Motor neuron (in vitro differentiated cells): ENCODE data around the gene MYO18A. TPM values are rescaled to one million over a fixed set of nuclear protein-coding genes. Genes with fewer than 3 reads are reported as not detected.
"Not testable (repeated sequence)": the region's sequence is repeated elsewhere in the genome, so short reads cannot be mapped to it uniquely, and the experiment has no call there.

Experiments used
- ATAC-seq, 8 experiments: fragments of 200-7000 bp; cut with Tn5 transposase; replicated peaks in 6 of 8; 2 replicates each; pipeline ENCODE4 v1.8.0; 2021; ENCODE audit warnings: mild to moderate bottlenecking in 8 of 8, moderate library complexity in 8 of 8
- H3K27ac ChIP-seq, 2 donors: fragments of 250-450 bp; sonication (Bioruptor Pico); 2 replicates each; pipeline ENCODE4 v1.9.0; 2021; ENCODE audit warnings: antibody characterized with exemption in 2 of 2, mild to moderate bottlenecking in 2 of 2, moderate library complexity in 1 of 2
- H3K4me1 ChIP-seq, 2 donors: fragments of 250-450 bp; sonication (Bioruptor Pico); replicated peaks in 1 of 2; 2 replicates each; pipeline ENCODE4 v1.6.1; 2021; ENCODE audit warnings: antibody characterized with exemption in 2 of 2, mild to moderate bottlenecking in 2 of 2, moderate library complexity in 1 of 2
- H3K4me3 ChIP-seq, 5 donors: fragments of 250-450 bp; sonication (Bioruptor Pico); 2 replicates each; pipeline ENCODE4 v1.9.0; 2021; ENCODE audit warnings: antibody characterized with exemption in 5 of 5, mild to moderate bottlenecking in 5 of 5, moderate library complexity in 4 of 5
- WGBS, 10 experiments: fragments of 450-650 bp; shearing (Covaris generic); methylation state at CpG; one replicate each; pipeline ENCODE4 v1.0.0; 2022; 5-methylcytosine and 5-hydroxymethylcytosine counted together
- in situ Hi-C, 9 experiments: fragments of 400-800 bp; cut with MboI; loops; one replicate each; pipeline ENCODE4 v1.15.0; 2021; ENCODE audit warnings: low sequenced_read_pairs in 9 of 9, low pct_unique_long_range_greater_than_20kb in 2 of 9; ENCODE audit not compliant: unreplicated experiment in 9 of 9
- total RNA-seq, 8 experiments: library from RNA; unstranded; fragments of 300-600 nt; gene quantifications; 2 replicates each; pipeline versions ENCODE4 v1.2.3 to v1.2.4, GENCODE V29; 2022

The MYO18A gene
- total RNA-seq, 8 experiments from 2014 or later = 25.9 to 233 (median 31.1) TPM

GRCh38 chr17:29147228-29147627 lies 33.0 kb downstream of the MYO18A start:
- H3K4me3 ChIP-seq, in situ Hi-C loops, ATAC-seq, H3K27ac ChIP-seq: not testable (repeated sequence)
- peaks cover 18 to 19% of the 10 kb centered on the region in 2 donors for H3K4me1 ChIP-seq
- WGBS, 10 experiments = 83 to 100% (median 100%) methylated on average over 1 to 2 of the region's 2 CpGs; no CpG with 5 or more reads in 5 of the 10 experiments

- Histone ChIP-seq H3K4me1 (peaks cover 26% of the 10 kb centered on the region in 2 donors), H3K27ac (no peak overlapping the region), H3K4me3 (no peak overlapping the region)
- peak in 1 of 8 experiments; percentile 2 for ATAC-seq
- in situ Hi-C loops = no loop called here
- 67 to 100% (median 94%) methylated on average over 1 to 2 of the region's 2 CpGs; no CpG with 5 or more reads in 3 of the 10 experiments for WGBS, 10 experiments
Observed at GRCh38 chr17:29146369-29146972, 33.7 kb downstream of the MYO18A start.

- WGBS, 10 experiments = 0 to 100% (median 51%) methylated on average over 1 to 8 of the region's 12 CpGs; no CpG with 5 or more reads in 1 of the 10 experiments
- H3K4me1 ChIP-seq = peaks cover 36% of the 10 kb centered on the region in 2 donors
- in situ Hi-C loops = no loop called here
- no peak overlapping the region for H3K27ac ChIP-seq
- ATAC-seq = peak in 7 of 8 experiments; percentile 4 to 31 (median 9)
- H3K4me3 ChIP-seq = no peak overlapping the region
Observed at GRCh38 chr17:29145289-29146073, 34.7 kb downstream of the MYO18A start.

- WGBS, 10 experiments = 20 to 40% (median 39%) methylated on average over 1 of the region's 2 CpGs; no CpG with 5 or more reads in 6 of the 10 experiments
- Histone ChIP-seq H3K4me1 (peaks cover 45 to 46% of the 10 kb centered on the region in 2 donors), H3K4me3 (no peak overlapping the region), H3K27ac (no peak overlapping the region)
- peak in 2 of 8 experiments; percentile 8 to 18 for ATAC-seq
- in situ Hi-C loops = no loop called here
Observed at GRCh38 chr17:29143894-29144293, 36.3 kb downstream of the MYO18A start.

- 67 to 100% (median 100%) methylated on average over 1 to 3 of the region's 4 CpGs; no CpG with 5 or more reads in 7 of the 10 experiments for WGBS, 10 experiments
- ATAC-seq = peak in 3 of 8 experiments; percentile 1 to 2 (median 1)
- Histone ChIP-seq H3K4me1 (peaks cover 52 to 60% of the 10 kb centered on the region in 2 donors), H3K4me3 (no peak overlapping the region), H3K27ac (peak overlapping the region; percentile 79 to 90)
- in situ Hi-C loops = no loop called here
Observed at GRCh38 chr17:29141514-29141876, 38.7 kb downstream of the MYO18A start.

- in situ Hi-C loops = no loop called here
- Histone ChIP-seq H3K4me3 (peak overlapping the region in 2 of 5 donors; percentile 22 to 25), H3K4me1 (peaks cover 50 to 60% of the 10 kb centered on the region in 2 donors), H3K27ac (peak overlapping the region; percentile 79 to 90)
- 36 to 100% (median 53%) methylated on average over 1 to 12 of the region's 15 CpGs; no CpG with 5 or more reads in 2 of the 10 experiments for WGBS, 10 experiments
- peak; percentile 4 to 82 (median 74) for ATAC-seq
Observed at GRCh38 chr17:29140631-29141513, 39.3 kb downstream of the MYO18A start.

- in situ Hi-C loops = no loop called here
- Histone ChIP-seq H3K27ac (peak overlapping the region; percentile 79 to 90), H3K4me3 (peak overlapping the region in 3 of 5 donors; percentile 10 to 25 (median 22)), H3K4me1 (peaks cover 46 to 56% of the 10 kb centered on the region in 2 donors)
- WGBS, 10 experiments = 0 to 60% (median 0%) methylated on average over 1 to 2 of the region's 14 CpGs; no CpG with 5 or more reads in 7 of the 10 experiments
- ATAC-seq = peak; percentile 72 to 82 (median 76)
Observed at GRCh38 chr17:29140051-29140621, 40.1 kb downstream of the MYO18A start.

GRCh38 chr17:29138971-29139691 lies 41.1 kb downstream of the MYO18A start:
- Histone ChIP-seq H3K4me1 (peaks cover 46 to 56% of the 10 kb centered on the region in 2 donors), H3K4me3 (no peak overlapping the region), H3K27ac (peak overlapping the region; percentile 79 to 90)
- in situ Hi-C loops = no loop called here
- no peak for ATAC-seq
- WGBS, 10 experiments = 40 to 100% (median 76%) methylated on average over 1 to 6 of the region's 13 CpGs; no CpG with 5 or more reads in 5 of the 10 experiments

- WGBS, 10 experiments = 38 to 83% (median 60%) methylated on average over 1 to 8 of the region's 13 CpGs; no CpG with 5 or more reads in 2 of the 10 experiments
- Histone ChIP-seq H3K4me3 (no peak overlapping the region), H3K27ac (peak overlapping the region; percentile 20 to 79), H3K4me1 (peaks cover 49 to 57% of the 10 kb centered on the region in 2 donors)
- ATAC-seq = peak in 2 of 8 experiments; percentile 1 to 3
- in situ Hi-C loops = no loop called here
Observed at GRCh38 chr17:29138184-29138955, 41.8 kb downstream of the MYO18A start.

- Histone ChIP-seq H3K4me3 (no peak overlapping the region), H3K4me1 (peaks cover 55% of the 10 kb centered on the region in 2 donors), H3K27ac (no peak overlapping the region)
- no peak for ATAC-seq
- in situ Hi-C loops = no loop called here
- WGBS, 10 experiments = 15 to 100% (median 86%) methylated on average over 1 to 7 of the region's 8 CpGs
Observed at GRCh38 chr17:29136998-29137730, 43.0 kb downstream of the MYO18A start.

- peaks cover 38% of the 10 kb centered on the region in 2 donors for H3K4me1 ChIP-seq
- in situ Hi-C loops = no loop called here
- 17 to 100% (median 78%) methylated on average over 1 to 2 of the region's 2 CpGs; no CpG with 5 or more reads in 3 of the 10 experiments for WGBS, 10 experiments
Observed at GRCh38 chr17:29135464-29135863, 44.7 kb downstream of the MYO18A start.

More at GRCh38 chr17:29135464-29135863, 44.7 kb downstream of the MYO18A start:
- Histone ChIP-seq H3K27ac (no peak overlapping the region), H3K4me3 (no peak overlapping the region)
- ATAC-seq = no peak
